Mammary epithelial cell (primary cell): ENCODE data around the gene CASP2.

Experiments used
- CTCF ChIP-seq, 2 donors: IDR thresholded peaks in 1 of 2; conservative IDR thresholded peaks in 1 of 2; 2 replicates each; pipeline ENCODE4 v1.5.1; 2011 to 2012; ENCODE audit warnings: inconsistent platforms in 2 of 2, low read length in 2 of 2, mild to moderate bottlenecking in 2 of 2, control low read depth in 1 of 2, low read depth in 1 of 2; ENCODE audit not compliant: insufficient read depth in 1 of 2; ENCODE audit errors: extremely low read depth in 1 of 2
- EZH2 ChIP-seq: IDR thresholded peaks from 2 replicates; pipeline ENCODE4 v1.6.1; 2012; ENCODE audit warnings: low read length, inconsistent platforms, borderline replicate concordance

DNA sequence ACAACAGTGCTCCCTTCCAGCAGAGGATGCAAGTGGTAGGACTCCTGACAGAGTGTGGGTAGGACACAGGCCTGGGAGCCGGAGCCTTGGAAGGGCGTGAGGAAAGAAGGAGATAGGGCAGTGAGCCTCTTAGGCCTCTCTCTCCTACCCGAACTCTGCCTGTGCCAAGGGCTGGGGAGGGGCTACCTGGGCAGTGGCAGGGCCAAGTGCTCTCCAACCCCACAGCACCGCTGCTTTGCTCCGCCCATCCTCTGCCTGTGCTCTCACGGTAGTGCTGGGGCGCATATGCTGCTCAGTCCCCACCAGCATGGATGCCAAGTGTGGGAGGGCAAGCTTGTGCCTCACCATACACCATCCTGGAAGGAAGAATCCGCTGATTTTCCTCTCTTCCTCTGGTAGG lies 66.8 kb downstream of the CASP2 start:
- TF ChIP-seq CTCF (conservative IDR thresholded peaks at IDR 0.05 in 1 of 2, IDR thresholded peaks at IDR 0.05 in 1 of 2; ENCODE audit: extremely low read depth in 1 of 2, insufficient read depth in 1 of 2, low read depth in 1 of 2, low read length in 2 of 2) (no peak), EZH2 (no peak)
